Right cardiac atrium (tissue), 5 donors: ENCODE measurements around the gene CKM. TPM values are rescaled to one million over a fixed set of nuclear protein-coding genes. Genes with fewer than 3 reads are reported as not detected.

Experiments used
- ATAC-seq, 2 donors: fragments of 200-7000 bp; cut with Tn5 transposase; one replicate each; pipeline versions ENCODE4 v1.8.0 to v1.9.1; 2020; ENCODE audit warnings: moderate library complexity in 2 of 2, mild to moderate bottlenecking in 1 of 2
- DNase-seq, 3 donors: peaks; one replicate each; pipeline ENCODE4 v3.0.0-alpha.2; 2020
- H3K27ac ChIP-seq: one replicate; pipeline ENCODE4 v1.5.1; 2013; ENCODE audit warnings: mild to moderate bottlenecking, low read length, control low read depth, moderate library complexity
- H3K27me3 ChIP-seq: one replicate; pipeline ENCODE4 v1.6.1; 2013; ENCODE audit not compliant: control insufficient read depth, insufficient read depth
- H3K4me1 ChIP-seq: one replicate; pipeline ENCODE4 v1.6.1; 2013; ENCODE audit warnings: low read length; ENCODE audit not compliant: control insufficient read depth, insufficient read depth
- H3K4me3 ChIP-seq: one replicate; pipeline ENCODE4 v1.5.1; 2013; ENCODE audit warnings: low read length, control low read depth
- H3K9me3 ChIP-seq: one replicate; pipeline ENCODE4 v1.6.1; 2013; ENCODE audit warnings: low read length; ENCODE audit not compliant: control insufficient read depth
- WGBS: extraction: QIAGEN DNeasy Blood & Tissue Kit; methylation state at CpG from one replicate; pipeline ENCODE4 v1.1.7; 2013; 5-methylcytosine and 5-hydroxymethylcytosine counted together
- intact Hi-C, 4 donors: fragments of 100-400 bp; cut with DNase I; formaldehyde crosslinking; loops; one replicate each; pipeline versions ENCODE4 v1.11.0 to v1.14.0; 2022 to 2023
- polyA plus RNA-seq: library from polyadenylated mRNA; stranded (reverse); fragments of 200-250 nt; gene quantifications from one replicate; pipeline ENCODE4 v1.2.3, GENCODE V29; 2013
- total RNA-seq, 4 donors: library from RNA; stranded (reverse); fragmentation: NEBNext Ultra II Directional; extraction: Animal tissue kit (Norgen Biotek cat#: 25700); gene quantifications; one replicate each; pipeline ENCODE4 v1.2.1, GENCODE V29; 2021
- donor health status: healthy with polysubstance abuse.
- donor health status: DM: no; HTN: yes; CAD: no.
- donor health status: DM: no; HTN: no; CAD: no.
- donor health status: DM: no; HTN: yes; CAD: no; lungs with severe emphysema.
- donor health status: DM: yes; HTN: yes; CAD: no.

CKM gene
- total and polyA plus RNA-seq, 5 donors = 2,910 to 5,160 (median 3,614) TPM

DNA sequence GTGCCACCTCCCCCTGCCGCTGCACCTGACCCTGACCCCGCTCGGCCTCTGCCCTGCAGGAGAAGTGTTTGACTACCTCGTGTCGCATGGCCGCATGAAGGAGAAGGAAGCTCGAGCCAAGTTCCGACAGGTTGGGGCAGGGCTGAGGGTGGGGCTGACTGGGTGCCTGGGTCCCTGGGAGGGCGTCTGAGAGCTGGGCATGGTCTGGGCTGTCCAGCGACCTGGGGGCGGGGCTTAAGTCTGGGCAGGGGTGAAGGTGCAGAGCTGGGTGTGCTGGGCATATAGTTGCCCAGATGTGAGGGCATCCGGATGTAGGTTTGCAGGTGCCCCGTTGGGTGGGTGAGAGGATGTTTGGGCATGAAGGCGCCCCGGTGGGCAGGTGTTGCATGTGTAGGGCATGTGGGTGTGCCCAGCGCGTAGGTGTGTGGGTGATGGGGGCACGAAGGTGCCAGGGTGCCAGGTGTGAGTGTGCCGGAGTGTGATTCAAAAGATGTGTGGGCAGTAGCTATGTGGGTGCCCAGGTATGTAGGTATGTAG, 57.8 kb downstream of the CKM start:
- peak; percentile 10 to 12 for ATAC-seq
- intact Hi-C loops = no loop called here
- Histone ChIP-seq H3K4me1 (no peaks in the 10 kb centered on the region), H3K27ac (no peak overlapping the region), H3K27me3 (no peaks in the 10 kb centered on the region), H3K9me3 (no peaks in the 10 kb centered on the region), H3K4me3 (no peak overlapping the region)
- no peak for DNase-seq
- WGBS = 93% methylated on average over 19 of the region's 19 CpGs

DNA sequence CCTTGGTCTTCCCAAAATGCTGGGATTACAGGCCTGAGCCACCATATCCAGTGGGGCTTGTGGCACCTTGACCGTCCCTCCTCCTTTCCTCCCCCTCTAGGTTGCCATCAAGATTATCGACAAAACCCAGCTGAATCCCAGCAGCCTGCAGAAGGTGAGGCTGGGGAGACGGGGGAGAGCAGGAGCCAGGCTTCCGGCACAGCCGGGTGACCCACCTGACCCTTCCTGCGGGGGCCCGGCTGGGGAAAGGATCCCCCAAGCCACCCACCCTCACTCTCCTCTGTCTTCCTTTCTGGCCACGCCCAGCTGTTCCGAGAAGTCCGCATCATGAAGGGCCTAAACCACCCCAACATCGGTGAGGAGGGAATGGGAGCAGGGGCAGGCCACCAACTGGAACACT, 59.7 kb downstream of the CKM start:
- Histone ChIP-seq H3K27ac (no peak overlapping the region), H3K9me3 (no peaks in the 10 kb centered on the region), H3K27me3 (no peaks in the 10 kb centered on the region), H3K4me1 (no peaks in the 10 kb centered on the region), H3K4me3 (no peak overlapping the region)
- WGBS = 89% methylated on average over 11 of the region's 11 CpGs
- ATAC-seq = no peak
- DNase-seq = no peak
- intact Hi-C loops = no loop called here

DNA sequence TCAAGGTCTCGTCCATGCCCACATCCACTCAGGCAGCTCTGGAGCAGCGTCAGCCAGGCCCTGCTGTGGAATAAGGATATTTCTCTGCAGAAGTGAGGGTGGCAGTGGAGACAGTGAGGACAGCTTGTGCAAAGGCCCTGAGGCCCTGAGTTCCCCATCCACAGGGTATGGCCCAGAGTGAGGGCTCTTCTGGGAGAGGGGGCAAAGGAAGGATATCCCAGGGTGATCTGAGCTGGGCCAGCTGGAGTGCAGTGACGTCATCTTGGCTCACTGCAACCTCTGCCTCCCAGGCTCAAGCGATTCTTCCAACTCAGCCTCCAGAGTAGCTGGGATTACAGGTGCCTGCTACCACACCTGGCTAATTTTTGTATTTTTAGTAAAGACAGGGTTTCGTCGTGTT, 60.1 kb downstream of the CKM start:
- no peaks in the 10 kb centered on the region for H3K9me3 ChIP-seq
- no peak for DNase-seq
- 82% methylated on average over 6 of the region's 6 CpGs for WGBS
- ATAC-seq = no peak
- H3K27ac ChIP-seq = no peak overlapping the region
- no peaks in the 10 kb centered on the region for H3K4me1 ChIP-seq
- intact Hi-C loops = no loop called here
- no peak overlapping the region for H3K4me3 ChIP-seq
- H3K27me3 ChIP-seq = no peaks in the 10 kb centered on the region

DNA sequence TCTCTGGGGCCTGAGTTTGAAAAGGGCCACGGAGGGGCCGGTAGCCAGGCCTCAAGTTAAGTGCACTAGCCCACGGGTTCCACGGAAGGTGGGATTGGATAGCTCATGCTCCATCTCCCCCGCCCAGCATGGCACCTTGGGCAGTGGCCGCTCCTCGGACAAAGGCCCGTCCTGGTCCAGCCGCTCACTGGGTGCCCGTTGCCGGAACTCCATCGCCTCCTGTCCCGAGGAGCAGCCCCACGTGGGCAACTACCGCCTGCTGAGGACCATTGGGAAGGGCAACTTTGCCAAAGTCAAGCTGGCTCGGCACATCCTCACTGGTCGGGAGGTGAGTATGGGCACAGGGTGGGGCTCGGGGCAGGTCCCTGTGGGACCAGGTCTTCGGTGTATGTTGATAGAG, 63.8 kb downstream of the CKM start:
- Histone ChIP-seq H3K4me3 (no peak overlapping the region), H3K27me3 (no peaks in the 10 kb centered on the region), H3K9me3 (no peaks in the 10 kb centered on the region), H3K4me1 (no peaks in the 10 kb centered on the region), H3K27ac (no peak overlapping the region)
- intact Hi-C loops = no loop called here
- DNase-seq (no peak), ATAC-seq (no peak)
- 95% methylated on average over 19 of the region's 19 CpGs for WGBS

DNA sequence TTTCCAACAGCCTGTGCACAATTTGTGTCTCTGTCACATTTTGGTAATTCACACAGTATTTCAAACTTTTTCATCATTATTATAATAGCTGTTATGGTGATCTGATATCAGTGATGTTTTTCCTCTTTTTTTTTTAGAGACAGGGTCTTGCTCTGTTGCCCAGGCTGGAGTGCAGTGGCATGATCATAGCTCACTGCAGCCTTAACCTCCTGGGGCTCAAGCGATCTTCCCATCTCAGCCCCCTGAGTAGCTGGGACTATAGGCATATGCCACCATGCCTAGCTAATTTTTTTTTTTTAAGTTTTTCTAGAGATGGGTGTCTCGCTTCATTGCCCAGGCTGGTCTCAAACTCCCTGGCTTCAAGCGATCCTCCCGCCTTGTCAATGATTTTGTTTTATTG, 65.8 kb downstream of the CKM start:
- intact Hi-C loops = no loop called here
- H3K27me3 ChIP-seq = no peaks in the 10 kb centered on the region
- no peak overlapping the region for H3K27ac ChIP-seq
- peaks cover 10% of the 10 kb centered on the region for H3K4me1 ChIP-seq
- H3K9me3 ChIP-seq = no peaks in the 10 kb centered on the region
- 97% methylated on average over 4 of the region's 4 CpGs for WGBS
- ATAC-seq (no peak), DNase-seq (no peak)
- H3K4me3 ChIP-seq = no peak overlapping the region

Other genes with a start within 250 kb of the CKM start
- under 1 TPM in 3 of 4 donors, not detected in 1; 0.25 to 0.35 (median 0.29) TPM for gene ZNF296, start 246.4 kb downstream of the CKM start, total RNA-seq
- gene ZNF296, start 246.4 kb downstream of the CKM start, polyA plus RNA-seq = 0.25 TPM
- 10 to 100 TPM; 10.9 to 15.0 (median 12.8) TPM for gene GEMIN7, start 243.6 kb downstream of the CKM start, total RNA-seq
- gene GEMIN7, start 243.6 kb downstream of the CKM start, polyA plus RNA-seq = 27.9 TPM
- 10 to 100 TPM; 16.5 to 24.9 (median 18.9) TPM for gene PPP1R37, start 229.7 kb downstream of the CKM start, total RNA-seq
- 23.4 TPM for gene PPP1R37, start 229.7 kb downstream of the CKM start, polyA plus RNA-seq
- gene NKPD1, start 161.9 kb downstream of the CKM start, total RNA-seq = under 1 TPM in 1 of 4 donors, not detected in 3; 0.06 TPM
- gene NKPD1, start 161.9 kb downstream of the CKM start, polyA plus RNA-seq = 0.07 TPM
- gene TRAPPC6A, start 144.6 kb downstream of the CKM start, total RNA-seq = 10 to 100 TPM; 15.2 to 19.4 (median 17.2) TPM
- 26.5 TPM for gene TRAPPC6A, start 144.6 kb downstream of the CKM start, polyA plus RNA-seq
- gene BLOC1S3, start 144.1 kb downstream of the CKM start, total RNA-seq = 1 to 10 TPM; 3.8 to 8.2 (median 6.2) TPM
- 2.4 TPM for gene BLOC1S3, start 144.1 kb downstream of the CKM start, polyA plus RNA-seq
- 1 to 10 TPM; 3.4 to 5.6 (median 4.5) TPM for gene EXOC3L2, start 77.5 kb downstream of the CKM start, total RNA-seq
- gene EXOC3L2, start 77.5 kb downstream of the CKM start, polyA plus RNA-seq = 2.7 TPM
- gene MARK4, start 71.6 kb downstream of the CKM start, total RNA-seq = 10 to 100 TPM; 29.0 to 54.5 (median 40.4) TPM
- 21.0 TPM for gene MARK4, start 71.6 kb downstream of the CKM start, polyA plus RNA-seq
- not detected for gene KLC3, start 17.9 kb upstream of the CKM start, total RNA-seq
- 0.18 TPM for gene KLC3, start 17.9 kb upstream of the CKM start, polyA plus RNA-seq
- 10 to 100 TPM; 11.1 to 15.7 (median 12.2) TPM for gene ERCC2, start 47.7 kb upstream of the CKM start, total RNA-seq
- 9.6 TPM for gene ERCC2, start 47.7 kb upstream of the CKM start, polyA plus RNA-seq
- 100 to 1,000 TPM; 131 to 161 (median 150) TPM for gene PPP1R13L, start 82.2 kb upstream of the CKM start, total RNA-seq
- 100 TPM for gene PPP1R13L, start 82.2 kb upstream of the CKM start, polyA plus RNA-seq
- 1 to 10 TPM; 4.0 to 6.3 (median 5.0) TPM for gene POLR1G, start 83.8 kb upstream of the CKM start, total RNA-seq
- 4.0 TPM for gene POLR1G, start 83.8 kb upstream of the CKM start, polyA plus RNA-seq
- 100 to 1,000 TPM; 133 to 143 (median 139) TPM for gene ERCC1, start 101.0 kb upstream of the CKM start, total RNA-seq
- 139 TPM for gene ERCC1, start 101.0 kb upstream of the CKM start, polyA plus RNA-seq
- 10 to 100 TPM in 1 of 4 donors, 1 to 10 TPM in 3; 1.6 to 16.3 (median 6.1) TPM for gene FOSB, start 145.1 kb upstream of the CKM start, total RNA-seq
- gene FOSB, start 145.1 kb upstream of the CKM start, polyA plus RNA-seq = 57.8 TPM
- gene RTN2, start 174.2 kb upstream of the CKM start, total RNA-seq = 10 to 100 TPM; 18.7 to 26.4 (median 20.4) TPM
- gene RTN2, start 174.2 kb upstream of the CKM start, polyA plus RNA-seq = 20.2 TPM
- under 1 TPM in 2 of 4 donors, not detected in 2; 0.24 to 0.96 TPM for gene PPM1N, start 175.6 kb upstream of the CKM start, total RNA-seq
- 0.91 TPM for gene PPM1N, start 175.6 kb upstream of the CKM start, polyA plus RNA-seq
- 10 to 100 TPM; 44.1 to 85.4 (median 47.4) TPM for gene VASP, start 184.6 kb upstream of the CKM start, total RNA-seq
- gene VASP, start 184.6 kb upstream of the CKM start, polyA plus RNA-seq = 42.2 TPM